Kidney epithelial cell (primary cell): ENCODE data around the gene SOX1. TPM values are rescaled to one million over a fixed set of nuclear protein-coding genes. Genes with fewer than 3 reads are reported as not detected.

ENCODE experiments used
- DNase-seq: peaks from one replicate; pipeline ENCODE4 v3.0.0-alpha.2; 2010; ENCODE audit warnings: low read depth
- H3K27me3 ChIP-seq: 2 replicates; pipeline ENCODE4 v1.6.0; 2011; ENCODE audit warnings: low read length; ENCODE audit not compliant: control insufficient read depth, insufficient read depth
- H3K36me3 ChIP-seq: 2 replicates; pipeline ENCODE4 v1.5.1; 2011; ENCODE audit warnings: low read length; ENCODE audit not compliant: control insufficient read depth, insufficient read depth
- H3K4me3 ChIP-seq: 2 replicates; pipeline ENCODE4 v1.5.1; 2011; ENCODE audit warnings: low read depth, mild to moderate bottlenecking, control low read depth, low read length
- CTCF ChIP-seq: IDR thresholded peaks from 2 replicates; pipeline ENCODE4 v1.5.1; 2011; ENCODE audit warnings: mild to moderate bottlenecking, moderate library complexity, low read length, control low read depth, inconsistent platforms; ENCODE audit not compliant: insufficient read depth, poor library complexity, severe bottlenecking
- total RNA-seq: library from RNA; depleted of rRNA; stranded (reverse); fragments of >200 nt; gene quantifications from 2 replicates; pipeline ENCODE4 v1.2.3, GENCODE V29; 2015

SOX1 gene
- total RNA-seq, 1 donor from 2014 or later = not detected

- DNase-seq = no peak
- no peak for TF ChIP-seq CTCF
- Histone ChIP-seq H3K4me3 (no peak overlapping the region), H3K36me3 (no peaks in the 10 kb centered on the region), H3K27me3 (peaks cover 95% of the 10 kb centered on the region)
These were observed 7.3 kb upstream of the SOX1 start for GRCh38 chr13:112059457-112060281.

GRCh38 chr13:112060282-112060830 lies 6.6 kb upstream of the SOX1 start:
- no peak for DNase-seq
- TF ChIP-seq CTCF = no peak
- H3K27me3 ChIP-seq = peaks cover 90% of the 10 kb centered on the region
- H3K4me3 ChIP-seq = no peak overlapping the region
- H3K36me3 ChIP-seq = no peaks in the 10 kb centered on the region

- Histone ChIP-seq H3K36me3 (no peaks in the 10 kb centered on the region), H3K4me3 (no peak overlapping the region), H3K27me3 (peaks cover 90% of the 10 kb centered on the region)
- TF ChIP-seq CTCF = no peak
- no peak for DNase-seq
These were observed 6.0 kb upstream of the SOX1 start for GRCh38 chr13:112060899-112061366.

- no peak for TF ChIP-seq CTCF
- peaks cover 90% of the 10 kb centered on the region for H3K27me3 ChIP-seq
These were observed 5.4 kb upstream of the SOX1 start for GRCh38 chr13:112061367-112062061.

GRCh38 chr13:112062072-112062567 lies 4.8 kb upstream of the SOX1 start:
- Histone ChIP-seq H3K36me3 (no peaks in the 10 kb centered on the region), H3K4me3 (no peak overlapping the region), H3K27me3 (peaks cover 88% of the 10 kb centered on the region)
- DNase-seq = no peak
- TF ChIP-seq CTCF = no peak

More at GRCh38 chr13:112061367-112062061, 5.4 kb upstream of the SOX1 start:
- no peak overlapping the region for H3K4me3 ChIP-seq
- DNase-seq = no peak
- H3K36me3 ChIP-seq = no peaks in the 10 kb centered on the region
